ENCODE measurements around the gene URB1.

GRCh38 chr21:32321480-32321879 is 71.3 kb downstream of the URB1 start:
- TF ChIP-seq CTCF (IDR thresholded peaks at IDR 0.05): no peak
- TF ChIP-seq POLR2A (IDR thresholded peaks at IDR 0.05): no peak
- TF ChIP-seq POLR2AphosphoS5 (IDR thresholded peaks at IDR 0.05): no peak
- no peak for TF ChIP-seq EP300 (IDR thresholded peaks at IDR 0.05)
